Liver (tissue), 9 donors: ENCODE data around the gene CDHR2. TPM values are rescaled to one million over a fixed set of nuclear protein-coding genes. Genes with fewer than 3 reads are reported as not detected.
A peak's percentile ranks its signal among the peaks of the same experiment; 100 is the strongest.

Experiments used
- DNase-seq: peaks from one replicate; pipeline ENCODE4 v3.0.0-alpha.2; 2017; ENCODE audit warnings: low spot score
- H3K27ac ChIP-seq, 2 donors: one replicate each; pipeline ENCODE4 v1.7.0; 2013; ENCODE audit warnings: inconsistent platforms in 2 of 2, low read length in 2 of 2, control low read depth in 1 of 2, low read depth in 1 of 2, mild to moderate bottlenecking in 1 of 2
- H3K27me3 ChIP-seq, 4 donors: one replicate each; pipeline versions ENCODE4 v1.6.1 to v1.7.0; 2013; ENCODE audit warnings: low read length in 3 of 4, inconsistent platforms in 1 of 4, mild to moderate bottlenecking in 1 of 4, moderate library complexity in 1 of 4; ENCODE audit not compliant: control insufficient read depth in 4 of 4, insufficient read depth in 4 of 4
- H3K36me3 ChIP-seq, 4 donors: one replicate each; pipeline versions ENCODE4 v1.6.1 to v1.7.0; 2013; ENCODE audit warnings: low read length in 3 of 4, mild to moderate bottlenecking in 3 of 4, low read depth in 1 of 4, moderate library complexity in 1 of 4; ENCODE audit not compliant: control insufficient read depth in 4 of 4, insufficient read depth in 3 of 4
- H3K4me1 ChIP-seq, 4 donors: one replicate each; pipeline versions ENCODE4 v1.6.1 to v1.7.0; 2013; ENCODE audit warnings: low read length in 3 of 4, mild to moderate bottlenecking in 3 of 4, moderate library complexity in 1 of 4; ENCODE audit not compliant: control insufficient read depth in 4 of 4, insufficient read depth in 4 of 4
- H3K4me3 ChIP-seq, 3 donors: one replicate each; pipeline versions ENCODE4 v1.6.1 to v1.7.0; 2013; ENCODE audit warnings: low read length in 3 of 3, control low read depth in 1 of 3, low read depth in 1 of 3, mild to moderate bottlenecking in 1 of 3
- H3K9ac ChIP-seq, 2 donors: one replicate each; pipeline ENCODE4 v1.7.0; 2013; ENCODE audit warnings: low read length in 2 of 2, mild to moderate bottlenecking in 2 of 2, moderate library complexity in 2 of 2, control low read depth in 1 of 2, low read depth in 1 of 2
- H3K9me3 ChIP-seq, 4 donors: one replicate each; pipeline versions ENCODE4 v1.6.1 to v1.7.0; 2013; ENCODE audit warnings: low read length in 3 of 4; ENCODE audit not compliant: control insufficient read depth in 4 of 4
- EGR1 ChIP-seq, 2 donors: IDR thresholded peaks; 2 replicates each; pipeline ENCODE4 v1.6.1; 2016 to 2018; ENCODE audit warnings: antibody characterized with exemption in 2 of 2, low read depth in 2 of 2
- FOXA1 ChIP-seq: IDR thresholded peaks from 2 replicates; pipeline ENCODE4 v1.6.1; 2016; ENCODE audit warnings: antibody characterized with exemption
- FOXA2 ChIP-seq: IDR thresholded peaks from 2 replicates; pipeline ENCODE4 v1.6.1; 2016; ENCODE audit warnings: antibody characterized with exemption
- GABPA ChIP-seq, 2 donors: IDR thresholded peaks in 1 of 2; conservative IDR thresholded peaks in 1 of 2; 2 replicates each; pipeline ENCODE4 v1.6.1; 2016; ENCODE audit warnings: antibody characterized with exemption in 2 of 2, mild to moderate bottlenecking in 1 of 2, moderate library complexity in 1 of 2
- HNF4A ChIP-seq, 2 donors: conservative IDR thresholded peaks; 2 replicates each; pipeline ENCODE4 v1.6.1; 2016; ENCODE audit warnings: antibody characterized with exemption in 2 of 2, mild to moderate bottlenecking in 2 of 2
- HNF4G ChIP-seq: IDR thresholded peaks from 2 replicates; pipeline ENCODE4 v1.6.1; 2016; ENCODE audit warnings: antibody characterized with exemption
- JUND ChIP-seq, 2 donors: IDR thresholded peaks; 2 replicates each; pipeline ENCODE4 v1.6.1; 2016; ENCODE audit warnings: antibody characterized with exemption in 2 of 2
- NR2F2 ChIP-seq: IDR thresholded peaks from 2 replicates; pipeline ENCODE4 v1.6.1; 2016; ENCODE audit warnings: antibody characterized with exemption
- RAD21 ChIP-seq, 2 donors: IDR thresholded peaks; 2 replicates each; pipeline ENCODE4 v1.6.1; 2016; ENCODE audit warnings: antibody characterized with exemption in 2 of 2, mild to moderate bottlenecking in 2 of 2
- RXRA ChIP-seq, 2 donors: IDR thresholded peaks; 2 replicates each; pipeline ENCODE4 v1.6.1; 2017 to 2018; ENCODE audit warnings: antibody characterized with exemption in 2 of 2, mild to moderate bottlenecking in 1 of 2
- SP1 ChIP-seq: IDR thresholded peaks from 2 replicates; pipeline ENCODE4 v1.6.1; 2018; ENCODE audit warnings: antibody characterized with exemption, mild to moderate bottlenecking
- TAF1 ChIP-seq: conservative IDR thresholded peaks from 2 replicates; pipeline ENCODE4 v1.6.1; 2016; ENCODE audit warnings: antibody characterized with exemption, mild to moderate bottlenecking
- YY1 ChIP-seq: IDR thresholded peaks from 2 replicates; pipeline ENCODE4 v1.6.1; 2016; ENCODE audit warnings: antibody characterized with exemption, mild to moderate bottlenecking
- WGBS: extraction: QIAGEN DNeasy Blood & Tissue Kit; methylation state at CpG from one replicate; pipeline ENCODE4 v1.1.7; 2013; 5-methylcytosine and 5-hydroxymethylcytosine counted together
- polyA plus RNA-seq, 2 donors: library from polyadenylated mRNA; stranded (reverse) in 1 of 2; unstranded in 1 of 2; fragments of 200-250 nt in 1 of 2; fragments of >200 nt in 1 of 2; fragmentation: Nextera tagmentation in 1 of 2; extraction: Ambion mirVana in 1 of 2; gene quantifications; one replicate each; pipeline versions ENCODE4 v1.2.1 to v1.2.3, GENCODE V29; 2013 to 2015
- total RNA-seq, 2 donors: library from RNA; depleted of rRNA; stranded (reverse); fragments of >200 nt; gene quantifications; one replicate each; pipeline ENCODE4 v1.2.3, GENCODE V29; 2014
- TF ChIP-seq, protein P1 (sequence below): IDR thresholded peaks from 2 replicates; pipeline ENCODE4 v1.6.1; 2016; ENCODE audit warnings: antibody characterized with exemption, mild to moderate bottlenecking
- TF ChIP-seq, protein P2 (sequence below): fragments of 150-350 bp; IDR thresholded peaks from 2 replicates; pipeline ENCODE4 v1.5.1; 2017; ENCODE audit warnings: improper control_type of control experiment, low read depth, low read length; ENCODE audit not compliant: missing input control
- TF ChIP-seq, protein P3 (sequence below): IDR thresholded peaks from 2 replicates; pipeline ENCODE4 v1.6.1; 2016; ENCODE audit warnings: antibody characterized with exemption
- TF ChIP-seq, protein P4 (sequence below): IDR thresholded peaks from 2 replicates; pipeline ENCODE4 v1.6.1; 2016; ENCODE audit warnings: antibody characterized with exemption
- TF ChIP-seq, protein P5 (sequence below): IDR thresholded peaks from 2 replicates; pipeline ENCODE4 v1.6.1; 2016; ENCODE audit warnings: antibody characterized with exemption
- donor health status: healthy.
- donor health status: healthy.
- donor health status: healthy.
- donor health status: healthy.
- donor health status: healthy.

Gene CDHR2
- total and polyA plus RNA-seq, 4 donors = 8.8 to 23.8 (median 16.6) TPM

DNA sequence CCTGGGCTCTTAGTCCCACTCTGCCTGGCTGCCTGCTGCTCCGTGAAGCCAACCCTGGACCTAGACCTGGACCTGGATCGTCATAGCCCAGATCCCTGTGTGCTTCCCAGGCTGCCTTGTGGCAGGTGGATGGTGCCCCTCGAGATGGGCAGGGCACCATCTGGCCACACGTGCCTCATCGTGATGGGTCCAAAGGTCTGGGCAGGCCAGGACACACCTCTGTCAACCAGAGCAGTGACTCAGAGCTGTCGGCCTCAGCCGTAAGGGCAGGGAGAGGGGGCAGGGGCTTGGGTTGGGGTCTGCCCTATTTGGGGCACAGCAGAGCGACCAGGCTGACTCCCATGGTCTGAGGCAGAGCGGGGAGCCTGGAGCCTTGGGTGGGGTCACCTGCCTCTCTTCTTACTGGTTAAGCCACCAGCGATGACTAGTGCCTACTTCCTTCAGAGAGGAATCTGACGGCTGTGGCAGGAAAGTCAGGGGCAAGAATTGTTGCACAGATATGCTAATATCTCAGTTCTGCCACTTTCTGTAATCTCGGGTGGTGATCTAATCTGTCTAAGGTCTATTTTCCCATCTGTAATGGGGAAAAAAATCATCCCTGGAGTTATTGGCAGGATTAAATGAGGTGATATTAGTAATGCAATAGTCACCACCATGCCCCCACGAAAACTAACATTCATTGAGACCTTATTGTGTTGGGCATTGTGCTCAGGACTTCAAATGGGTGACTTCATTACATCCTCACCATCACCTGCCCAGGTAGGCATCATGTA is 3.2 kb upstream of the CDHR2 start:
- TF ChIP-seq, protein P1, sequence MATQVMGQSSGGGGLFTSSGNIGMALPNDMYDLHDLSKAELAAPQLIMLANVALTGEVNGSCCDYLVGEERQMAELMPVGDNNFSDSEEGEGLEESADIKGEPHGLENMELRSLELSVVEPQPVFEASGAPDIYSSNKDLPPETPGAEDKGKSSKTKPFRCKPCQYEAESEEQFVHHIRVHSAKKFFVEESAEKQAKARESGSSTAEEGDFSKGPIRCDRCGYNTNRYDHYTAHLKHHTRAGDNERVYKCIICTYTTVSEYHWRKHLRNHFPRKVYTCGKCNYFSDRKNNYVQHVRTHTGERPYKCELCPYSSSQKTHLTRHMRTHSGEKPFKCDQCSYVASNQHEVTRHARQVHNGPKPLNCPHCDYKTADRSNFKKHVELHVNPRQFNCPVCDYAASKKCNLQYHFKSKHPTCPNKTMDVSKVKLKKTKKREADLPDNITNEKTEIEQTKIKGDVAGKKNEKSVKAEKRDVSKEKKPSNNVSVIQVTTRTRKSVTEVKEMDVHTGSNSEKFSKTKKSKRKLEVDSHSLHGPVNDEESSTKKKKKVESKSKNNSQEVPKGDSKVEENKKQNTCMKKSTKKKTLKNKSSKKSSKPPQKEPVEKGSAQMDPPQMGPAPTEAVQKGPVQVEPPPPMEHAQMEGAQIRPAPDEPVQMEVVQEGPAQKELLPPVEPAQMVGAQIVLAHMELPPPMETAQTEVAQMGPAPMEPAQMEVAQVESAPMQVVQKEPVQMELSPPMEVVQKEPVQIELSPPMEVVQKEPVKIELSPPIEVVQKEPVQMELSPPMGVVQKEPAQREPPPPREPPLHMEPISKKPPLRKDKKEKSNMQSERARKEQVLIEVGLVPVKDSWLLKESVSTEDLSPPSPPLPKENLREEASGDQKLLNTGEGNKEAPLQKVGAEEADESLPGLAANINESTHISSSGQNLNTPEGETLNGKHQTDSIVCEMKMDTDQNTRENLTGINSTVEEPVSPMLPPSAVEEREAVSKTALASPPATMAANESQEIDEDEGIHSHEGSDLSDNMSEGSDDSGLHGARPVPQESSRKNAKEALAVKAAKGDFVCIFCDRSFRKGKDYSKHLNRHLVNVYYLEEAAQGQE = no peak
- no peak for TF ChIP-seq TAF1
- TF ChIP-seq FOXA2 = no peak
- TF ChIP-seq, protein P2, sequence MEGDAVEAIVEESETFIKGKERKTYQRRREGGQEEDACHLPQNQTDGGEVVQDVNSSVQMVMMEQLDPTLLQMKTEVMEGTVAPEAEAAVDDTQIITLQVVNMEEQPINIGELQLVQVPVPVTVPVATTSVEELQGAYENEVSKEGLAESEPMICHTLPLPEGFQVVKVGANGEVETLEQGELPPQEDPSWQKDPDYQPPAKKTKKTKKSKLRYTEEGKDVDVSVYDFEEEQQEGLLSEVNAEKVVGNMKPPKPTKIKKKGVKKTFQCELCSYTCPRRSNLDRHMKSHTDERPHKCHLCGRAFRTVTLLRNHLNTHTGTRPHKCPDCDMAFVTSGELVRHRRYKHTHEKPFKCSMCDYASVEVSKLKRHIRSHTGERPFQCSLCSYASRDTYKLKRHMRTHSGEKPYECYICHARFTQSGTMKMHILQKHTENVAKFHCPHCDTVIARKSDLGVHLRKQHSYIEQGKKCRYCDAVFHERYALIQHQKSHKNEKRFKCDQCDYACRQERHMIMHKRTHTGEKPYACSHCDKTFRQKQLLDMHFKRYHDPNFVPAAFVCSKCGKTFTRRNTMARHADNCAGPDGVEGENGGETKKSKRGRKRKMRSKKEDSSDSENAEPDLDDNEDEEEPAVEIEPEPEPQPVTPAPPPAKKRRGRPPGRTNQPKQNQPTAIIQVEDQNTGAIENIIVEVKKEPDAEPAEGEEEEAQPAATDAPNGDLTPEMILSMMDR = no peak
- TF ChIP-seq, protein P3, sequence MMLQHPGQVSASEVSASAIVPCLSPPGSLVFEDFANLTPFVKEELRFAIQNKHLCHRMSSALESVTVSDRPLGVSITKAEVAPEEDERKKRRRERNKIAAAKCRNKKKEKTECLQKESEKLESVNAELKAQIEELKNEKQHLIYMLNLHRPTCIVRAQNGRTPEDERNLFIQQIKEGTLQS = no peak
- TF ChIP-seq JUND (IDR thresholded peaks at IDR 0.05) = no peak
- TF ChIP-seq RXRA (IDR thresholded peaks at IDR 0.05) = no peak
- TF ChIP-seq RAD21 (IDR thresholded peaks at IDR 0.05) = no peak
- no peak for TF ChIP-seq HNF4A (conservative IDR thresholded peaks at IDR 0.05)
- TF ChIP-seq, protein P4, sequence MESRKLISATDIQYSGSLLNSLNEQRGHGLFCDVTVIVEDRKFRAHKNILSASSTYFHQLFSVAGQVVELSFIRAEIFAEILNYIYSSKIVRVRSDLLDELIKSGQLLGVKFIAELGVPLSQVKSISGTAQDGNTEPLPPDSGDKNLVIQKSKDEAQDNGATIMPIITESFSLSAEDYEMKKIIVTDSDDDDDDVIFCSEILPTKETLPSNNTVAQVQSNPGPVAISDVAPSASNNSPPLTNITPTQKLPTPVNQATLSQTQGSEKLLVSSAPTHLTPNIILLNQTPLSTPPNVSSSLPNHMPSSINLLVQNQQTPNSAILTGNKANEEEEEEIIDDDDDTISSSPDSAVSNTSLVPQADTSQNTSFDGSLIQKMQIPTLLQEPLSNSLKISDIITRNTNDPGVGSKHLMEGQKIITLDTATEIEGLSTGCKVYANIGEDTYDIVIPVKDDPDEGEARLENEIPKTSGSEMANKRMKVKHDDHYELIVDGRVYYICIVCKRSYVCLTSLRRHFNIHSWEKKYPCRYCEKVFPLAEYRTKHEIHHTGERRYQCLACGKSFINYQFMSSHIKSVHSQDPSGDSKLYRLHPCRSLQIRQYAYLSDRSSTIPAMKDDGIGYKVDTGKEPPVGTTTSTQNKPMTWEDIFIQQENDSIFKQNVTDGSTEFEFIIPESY = no peak
- no peak for TF ChIP-seq HNF4G
- Histone ChIP-seq H3K4me1 (peaks cover 0 to 34% (median 18%) of the 10 kb centered on the region in 4 donors), H3K27ac (no peak overlapping the region), H3K36me3 (no peaks in the 10 kb centered on the region), H3K27me3 (no peaks in the 10 kb centered on the region), H3K9me3 (no peaks in the 10 kb centered on the region), H3K9ac (no peak overlapping the region), H3K4me3 (no peak overlapping the region)
- 65% methylated on average over 13 of the region's 13 CpGs for WGBS
- DNase-seq = no peak

DNA sequence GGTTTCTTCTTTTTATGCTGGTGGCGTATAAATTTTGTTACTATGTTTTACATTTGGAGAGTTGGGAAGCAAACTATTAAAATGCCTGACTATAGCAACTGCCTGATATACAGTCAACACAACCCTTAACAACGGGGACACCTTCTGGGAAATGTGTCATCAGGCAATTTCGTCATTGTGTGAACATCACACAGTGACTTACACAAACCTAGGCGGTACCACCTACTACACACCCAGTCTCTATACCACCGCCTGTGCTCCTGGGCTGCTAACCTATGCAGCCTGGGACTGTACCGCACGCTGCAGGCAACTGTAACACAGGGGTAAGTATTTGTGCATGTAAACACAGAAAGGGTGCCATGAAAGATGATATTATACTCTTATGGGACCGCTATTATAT is 1.3 kb upstream of the CDHR2 start:
- H3K9me3 ChIP-seq = no peaks in the 10 kb centered on the region
- no peaks in the 10 kb centered on the region for H3K27me3 ChIP-seq
- H3K9ac ChIP-seq = no peak overlapping the region
- peak overlapping the region; percentile 35 to 42 for H3K27ac ChIP-seq
- H3K4me1 ChIP-seq = peaks cover 0 to 26% (median 16%) of the 10 kb centered on the region in 4 donors
- no peak for DNase-seq
- WGBS = 65% methylated on average over 8 of the region's 8 CpGs
- no peak overlapping the region for H3K4me3 ChIP-seq
- no peaks in the 10 kb centered on the region for H3K36me3 ChIP-seq
- TF ChIP-seq NR2F2 (no peak), TAF1 (no peak), FOXA2 (no peak), HNF4G (no peak), YY1 (no peak), SP1 (no peak), FOXA1 (no peak), RAD21 (IDR thresholded peaks at IDR 0.05) (no peak), RXRA (IDR thresholded peaks at IDR 0.05) (no peak), HNF4A (conservative IDR thresholded peaks at IDR 0.05) (no peak), EGR1 (IDR thresholded peaks at IDR 0.05; ENCODE audit: low read depth in 2 of 2) (no peak), GABPA (IDR thresholded peaks at IDR 0.05 in 1 of 2, conservative IDR thresholded peaks at IDR 0.05 in 1 of 2) (no peak), JUND (IDR thresholded peaks at IDR 0.05) (no peak)
- TF ChIP-seq, protein P3 = no peak
- TF ChIP-seq, protein P2 = no peak
- TF ChIP-seq, protein P4 = no peak
- TF ChIP-seq, protein P5, sequence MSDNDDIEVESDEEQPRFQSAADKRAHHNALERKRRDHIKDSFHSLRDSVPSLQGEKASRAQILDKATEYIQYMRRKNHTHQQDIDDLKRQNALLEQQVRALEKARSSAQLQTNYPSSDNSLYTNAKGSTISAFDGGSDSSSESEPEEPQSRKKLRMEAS = no peak
